GM12878 (cell line): ENCODE data around the gene PDLIM5. TPM values are rescaled to one million over a fixed set of nuclear protein-coding genes. Genes with fewer than 3 reads are reported as not detected.

ENCODE experiments used
- ATAC-seq: fragments of 200-7000 bp; cut with Tn5 transposase; 3 replicates; pipeline ENCODE4 v1.9.1; 2020; ENCODE audit warnings: mild to moderate bottlenecking, moderate library complexity
- BruUV-seq: library from RNA; stranded (reverse); fragments of 400-500 nt; replicated peaks from 2 replicates; lab custom pipeline; 2021; lab: Mats Ljungman, UMichigan
- CTCF ChIA-PET: fragments of 300-600 bp; sonication (Branson Sonifier 250); formaldehyde crosslinking; extraction: SDS; loops from one replicate; lab custom pipeline; 2021; ENCODE audit warnings: inconsistent platforms; lab: Yijun Ruan, JAX
- POLR2A ChIA-PET: fragments of 350-600 bp; formaldehyde crosslinking; extraction: SDS; loops from one replicate; lab custom pipeline; 2021; ENCODE audit warnings: inconsistent platforms; lab: Charles Lee
- RAD21 ChIA-PET: fragments of 300-600 bp; sonication (Branson Sonifier 250); formaldehyde crosslinking; loops from one replicate; lab custom pipeline; 2023; ENCODE audit warnings: antibody characterized with exemption; ENCODE audit not compliant: unreplicated experiment; lab: Charles Lee
- SMC1A ChIA-PET: fragments of 300-600 bp; sonication (Branson Sonifier 250); formaldehyde crosslinking; loops from one replicate; lab custom pipeline; 2023; ENCODE audit not compliant: unreplicated experiment, uncharacterized antibody; lab: Charles Lee
- DNase-seq: peaks from one replicate; pipeline ENCODE4 v3.0.0-alpha.2; 2011; ENCODE audit warnings: low read depth, low spot score
- FAIRE-seq: peaks from 3 replicates; lab custom pipeline; 2011; peaks lifted over from hg19 to GRCh38; lab: Jason Lieb, UNC
- H2AFZ ChIP-seq: 2 replicates; pipeline ENCODE4 v1.6.0; 2011; ENCODE audit warnings: low read depth, low read length, control low read depth; ENCODE audit not compliant: control insufficient read depth
- H3K27ac ChIP-seq: 2 replicates; pipeline ENCODE4 v1.5.1; 2011; ENCODE audit warnings: control low read depth; ENCODE audit not compliant: control insufficient read depth, insufficient read depth
- H3K27me3 ChIP-seq, 2 experiments: replicated peaks in 1 of 2; 2 replicates each; pipeline versions ENCODE4 v1.6.0 to v1.6.1; 2011; ENCODE audit warnings: low read length in 1 of 2; ENCODE audit not compliant: control insufficient read depth in 2 of 2, insufficient read depth in 2 of 2
- H3K36me3 ChIP-seq, 2 experiments: 2 replicates each; pipeline ENCODE4 v1.5.1; 2011; ENCODE audit warnings: low read length in 1 of 2; ENCODE audit not compliant: control insufficient read depth in 2 of 2, insufficient read depth in 2 of 2
- H3K4me1 ChIP-seq: 2 replicates; pipeline ENCODE4 v1.6.1; 2011; ENCODE audit warnings: mild to moderate bottlenecking, low read length, moderate library complexity, mixed read lengths; ENCODE audit not compliant: control insufficient read depth, insufficient read depth
- H3K4me2 ChIP-seq: 2 replicates; pipeline ENCODE4 v1.6.0; 2011; ENCODE audit warnings: control low read depth; ENCODE audit not compliant: control insufficient read depth, insufficient read depth
- H3K4me3 ChIP-seq: fragments of 200-600 bp; sonication (generic); 2 replicates; pipeline ENCODE4 v1.5.1; 2016
- H3K79me2 ChIP-seq: 2 replicates; pipeline ENCODE4 v1.6.0; 2011; ENCODE audit warnings: low read length; ENCODE audit not compliant: control insufficient read depth, insufficient read depth
- H3K9ac ChIP-seq: 2 replicates; pipeline ENCODE4 v1.8.0; 2011; ENCODE audit warnings: low read length, control low read depth, mixed read lengths; ENCODE audit not compliant: control insufficient read depth, insufficient read depth
- H3K9me3 ChIP-seq: replicated peaks from 3 replicates; pipeline ENCODE4 v1.5.1; 2011; ENCODE audit warnings: mild to moderate bottlenecking, low read length; ENCODE audit not compliant: control insufficient read depth, insufficient read depth
- H4K20me1 ChIP-seq: 2 replicates; pipeline ENCODE4 v1.6.0; 2011; ENCODE audit not compliant: control insufficient read depth, insufficient read depth
- ATF7 ChIP-seq: fragments of 450-650 bp; IDR thresholded peaks from 2 replicates; pipeline ENCODE4 v1.6.1; 2016; ENCODE audit warnings: low read depth, mild to moderate bottlenecking
- BCL3 ChIP-seq: IDR thresholded peaks from 2 replicates; pipeline ENCODE4 v1.6.1; 2011; ENCODE audit warnings: borderline replicate concordance, low read depth, mild to moderate bottlenecking, moderate library complexity, low read length; ENCODE audit not compliant: insufficient read depth, poor library complexity, severe bottlenecking
- CBFB ChIP-seq: IDR thresholded peaks from 2 replicates; pipeline ENCODE4 v1.6.1; 2016; ENCODE audit warnings: antibody characterized with exemption, low read depth
- CBX5 ChIP-seq: sonication (generic); IDR thresholded peaks from 2 replicates; pipeline ENCODE4 v1.6.1; 2016; ENCODE audit warnings: low read depth, moderate library complexity, mild to moderate bottlenecking, inconsistent platforms
- CEBPZ ChIP-seq: fragments of 150-350 bp; IDR thresholded peaks from 2 replicates; pipeline ENCODE4 v1.6.1; 2016; ENCODE audit warnings: low read depth, low read length
- DPF2 ChIP-seq: fragments of 450-650 bp; IDR thresholded peaks from 2 replicates; pipeline ENCODE4 v1.6.1; 2017; ENCODE audit warnings: mild to moderate bottlenecking
- ELK1 ChIP-seq: IDR thresholded peaks from 2 replicates; pipeline ENCODE4 v1.6.1; 2012; ENCODE audit warnings: low read depth, low read length, improper control_type of control experiment
- FOS ChIP-seq: IDR thresholded peaks from 3 replicates; pipeline ENCODE4 v1.6.1; 2011; ENCODE audit warnings: borderline replicate concordance; ENCODE audit not compliant: insufficient read length; ENCODE audit errors: extremely low read depth
- FOXK2 ChIP-seq: fragments of 450-650 bp; IDR thresholded peaks from 2 replicates; pipeline ENCODE4 v1.6.1; 2017; ENCODE audit warnings: mild to moderate bottlenecking, moderate library complexity
- HCFC1 ChIP-seq: fragments of 150-350 bp; IDR thresholded peaks from 2 replicates; pipeline ENCODE4 v1.6.1; 2014; ENCODE audit warnings: low read length
- HDAC2 ChIP-seq: fragments of 200-600 bp; sonication (generic); IDR thresholded peaks from 2 replicates; pipeline ENCODE4 v1.6.1; 2017
- IKZF2 ChIP-seq, 2 experiments: fragments of 450-650 bp; IDR thresholded peaks; 2 replicates each; pipeline ENCODE4 v1.6.1; 2017; ENCODE audit warnings: mild to moderate bottlenecking in 2 of 2, moderate library complexity in 2 of 2
- NBN ChIP-seq: fragments of 450-650 bp; IDR thresholded peaks from 2 replicates; pipeline ENCODE4 v1.6.1; 2016
- POLR2A ChIP-seq: IDR thresholded peaks from 2 replicates; pipeline ENCODE4 v1.6.1; 2011; ENCODE audit warnings: low read depth, mild to moderate bottlenecking, low read length
- YY1 ChIP-seq: IDR thresholded peaks from 2 replicates; pipeline ENCODE4 v1.6.1; 2011; ENCODE audit warnings: low read depth, mild to moderate bottlenecking, low read length
- ZNF217 ChIP-seq: fragments of 450-650 bp; IDR thresholded peaks from 2 replicates; pipeline ENCODE4 v1.6.1; 2017; ENCODE audit warnings: antibody characterized with exemption, mild to moderate bottlenecking
- ZNF274 ChIP-seq: IDR thresholded peaks from one replicate; pipeline ENCODE4 v1.8.0; 2011; ENCODE audit not compliant: insufficient read length, insufficient read depth
- ZNF592 ChIP-seq: fragments of 450-650 bp; IDR thresholded peaks from 2 replicates; pipeline ENCODE4 v1.6.1; 2017; ENCODE audit warnings: mild to moderate bottlenecking, moderate library complexity
- whole genome bisulfite sequencing: methylation state at CpG from one replicate; pipeline ENCODE4 v1.1.6; 2016; ENCODE audit warnings: low lambda C conversion rate; ENCODE audit not compliant: insufficient replicate concordance, insufficient coverage; ENCODE audit errors: missing lambda C conversion rate; 5-methylcytosine and 5-hydroxymethylcytosine counted together
- in situ Hi-C: fragments of 300-500 bp; cut with MboI; formaldehyde crosslinking; loops from 9 replicates; pipeline ENCODE4 v1.14.3; 2018; ENCODE audit warnings: mixed read lengths
- intact Hi-C: fragments of 100-400 bp; cut with micrococcal nuclease; formaldehyde crosslinking; loops from one replicate; pipeline ENCODE4 v1.14.2; 2022; ENCODE audit not compliant: unreplicated experiment
- polyA plus RNA-seq, 11 experiments: library from polyadenylated mRNA; depleted of rRNA in 4 of 11; unstranded in 6 of 11; stranded (reverse) in 5 of 11; fragments of >200 nt; fragmentation: Nextera tagmentation in 4 of 11; fragmentation: Illumina TruSeq in 1 of 11; extraction: Ambion mirVana in 4 of 11; extraction: Trizol in 1 of 11; gene quantifications; 1 replicate in 1 of 11; 2 replicates in 10 of 11; pipeline versions ENCODE4 v1.2.1 to v1.2.3, GENCODE V29; 2011 to 2016; ENCODE audit warnings: inconsistent platforms in 2 of 11, missing spikeins in 2 of 11, low read depth in 1 of 11
- total RNA-seq, 4 experiments: library from RNA; depleted of rRNA in 3 of 4; stranded (reverse); fragments of >200 nt in 3 of 4; fragmentation: Illumina TruSeq in 1 of 4; extraction: Trizol in 1 of 4; gene quantifications; 2 replicates each; pipeline versions ENCODE4 v1.2.1 to v1.2.3, GENCODE V29; 2013 to 2021

Gene PDLIM5
- total and polyA plus RNA-seq, 10 of the 15 experiments (the other 5 are each of a cell fraction or from before 2014, with no cell fraction given), result 10.0 to 52.9 (median 20.7) TPM

- no peaks in the 10 kb centered on the region for H3K4me1 ChIP-seq
- FAIRE-seq, result no peak
- DNase-seq, result no peak
- no peak overlapping the region for H2AFZ ChIP-seq
- no peaks in the 10 kb centered on the region for H4K20me1 ChIP-seq
- intact Hi-C loops (no loop called here), in situ Hi-C loops (no loop called here)
- H3K79me2 ChIP-seq, result peaks cover 4% of the 10 kb centered on the region
- RAD21 ChIA-PET, result no interaction called here
- no peaks in the 10 kb centered on the region for H3K36me3 ChIP-seq
- H3K4me2 ChIP-seq, result no peak overlapping the region
- no peak overlapping the region for H3K27ac ChIP-seq
- BruUV-seq, result no TSS peak
- no peak overlapping the region for H3K9ac ChIP-seq
- no peak for TF ChIP-seq FOS
- no peak for TF ChIP-seq ELK1
- TF ChIP-seq IKZF2 (IDR thresholded peaks at IDR 0.05), result no peak
- TF ChIP-seq ZNF592, result no peak
- no peak for TF ChIP-seq ATF7
- TF ChIP-seq YY1, result no peak
- no peak for TF ChIP-seq HDAC2
- no peak for TF ChIP-seq ZNF217
- no peak for TF ChIP-seq CEBPZ
- no peak for TF ChIP-seq POLR2A
- TF ChIP-seq HCFC1, result no peak
- no peak for TF ChIP-seq DPF2
- TF ChIP-seq FOXK2, result no peak
- TF ChIP-seq NBN, result no peak
- TF ChIP-seq ZNF274, result no peak
- TF ChIP-seq BCL3, result no peak
- no peak for TF ChIP-seq CBFB
- no peak for TF ChIP-seq CBX5
- H3K4me3 ChIP-seq, result no peak overlapping the region
- H3K27me3 ChIP-seq, result no peaks in the 10 kb centered on the region
- WGBS, result 100% methylated on average over 2 of the region's 2 CpGs
- H3K9me3 ChIP-seq, result no peaks in the 10 kb centered on the region; the same call in 2 of the 3 replicates
- CTCF ChIA-PET, result no interaction called here
- SMC1A ChIA-PET, result no interaction called here
- no peak for ATAC-seq
- POLR2A ChIA-PET, result interaction anchor here (1.0 kb wide), 1 partner anchor 9 kb away, joined by 3 read pairs; no protein-coding TSS in a partner anchor
These were observed 9.8 kb downstream of the PDLIM5 start for GRCh38 chr4:94461506-94461905.
